GM19463 (cell line): ENCODE results near the gene MFN1.
A peak's percentile ranks its signal among the peaks of the same experiment; 100 is the strongest.
"Not testable (repeated sequence)": the region's sequence is repeated elsewhere in the genome, so short reads cannot be mapped to it uniquely, and the experiment has no call there.

Source experiments
- ATAC-seq: cut with Tn5 transposase; IDR thresholded peaks from one replicate; pipeline ENCODE4 v1.9.1; 2021; ENCODE audit warnings: mild to moderate bottlenecking, moderate library complexity; ENCODE audit not compliant: unreplicated experiment

Gene MFN1

DNA sequence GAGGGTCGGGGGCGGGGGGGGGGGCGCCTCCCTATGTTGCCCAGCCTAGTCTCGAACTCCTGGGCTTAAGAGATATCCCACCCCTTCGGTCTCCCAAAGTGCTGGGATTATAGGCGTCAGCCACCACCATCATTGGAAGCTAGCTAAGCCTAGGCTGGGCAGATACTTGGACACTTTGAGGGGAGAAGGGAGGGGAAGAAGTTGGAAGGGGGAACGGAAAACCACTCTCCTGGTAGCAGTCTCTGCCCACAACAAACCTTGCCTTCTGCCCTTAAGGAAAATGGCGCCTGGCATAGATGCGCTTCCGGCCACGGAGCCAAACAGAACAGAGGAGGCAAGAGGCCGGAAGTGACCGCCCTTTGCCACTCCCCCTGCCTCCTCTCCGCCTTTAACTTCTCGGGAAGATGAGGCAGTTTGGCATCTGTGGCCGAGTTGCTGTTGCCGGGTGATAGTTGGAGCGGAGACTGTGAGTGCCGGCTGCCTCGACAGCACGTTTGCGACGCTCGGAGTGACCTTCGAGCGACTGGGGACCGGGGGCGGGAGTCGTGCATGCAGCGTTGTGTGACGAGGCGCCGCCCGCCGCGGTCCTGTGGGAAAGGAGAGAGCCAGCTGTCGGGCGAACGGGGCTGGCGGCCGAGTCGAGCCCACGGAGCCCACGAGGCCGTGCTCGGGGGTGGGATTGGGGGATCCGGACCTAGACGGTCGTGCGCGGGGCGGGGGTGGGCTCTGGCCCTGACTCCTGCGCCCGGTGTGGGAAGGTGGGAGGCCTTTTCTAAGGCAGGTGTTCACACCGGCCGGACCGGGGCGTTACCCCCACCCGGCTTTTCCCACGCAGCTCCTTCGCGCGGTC, at the start of gene MFN1:
TSS of gene MFN1 (plus strand) at position 365 of the 850 bp plus-strand sequence. CDS start 1,143 bp downstream, outside the sequence.
- peak; percentile 93 for ATAC-seq

DNA sequence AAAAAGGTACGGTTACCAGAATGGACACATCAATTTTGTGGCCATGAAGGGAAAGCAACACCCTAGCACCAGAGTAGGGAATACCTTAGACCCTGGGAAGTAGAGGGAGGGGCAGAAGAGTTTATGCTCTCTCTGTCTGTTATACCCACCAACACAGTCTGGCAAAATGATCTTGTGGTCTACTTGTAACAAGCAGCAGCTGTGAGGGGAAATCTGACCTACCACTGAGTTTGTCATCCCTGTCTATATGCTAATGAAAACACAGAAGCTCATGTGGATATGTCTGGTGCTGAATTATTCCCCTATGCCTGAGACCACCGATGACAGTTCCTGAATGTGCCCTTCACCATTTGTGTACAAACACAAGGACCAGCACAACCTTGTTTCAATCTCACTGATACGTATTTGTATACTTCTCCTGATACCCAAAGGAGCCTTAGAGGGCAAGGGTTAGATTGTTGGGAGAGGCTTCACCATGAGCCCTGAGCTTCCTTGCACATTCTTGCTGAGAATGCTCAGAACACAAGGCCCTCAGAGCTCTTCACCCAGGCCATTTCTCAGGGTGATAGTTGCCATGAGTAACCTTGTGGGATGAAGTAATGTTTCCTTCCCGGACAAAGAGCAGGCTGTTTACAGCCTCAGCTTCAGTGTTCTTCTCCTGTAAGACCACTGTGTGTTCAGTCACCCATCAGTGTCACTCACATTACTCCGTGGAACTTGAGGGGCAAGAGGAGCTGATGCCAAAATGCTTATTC, 49.4 kb upstream of the MFN1 start:
- ATAC-seq = no peak

DNA sequence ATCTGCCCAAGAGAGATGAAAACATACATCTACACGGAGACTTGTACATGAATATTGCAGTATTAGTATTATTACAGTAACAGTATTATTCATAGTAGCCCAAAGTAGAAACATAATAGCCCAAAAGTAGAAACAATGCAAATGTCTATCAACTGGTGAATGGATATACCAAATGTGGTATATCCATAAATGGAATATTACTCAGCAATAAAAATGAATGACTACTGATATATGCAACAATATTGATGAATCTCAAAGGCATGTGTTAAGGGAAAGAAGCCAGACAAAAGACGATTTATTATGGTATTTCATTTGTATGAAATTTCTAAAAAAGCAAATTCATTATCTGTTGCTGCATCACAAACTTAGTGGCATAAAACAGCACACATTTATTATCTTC, 48.2 kb upstream of the MFN1 start:
- ATAC-seq = no peak

DNA sequence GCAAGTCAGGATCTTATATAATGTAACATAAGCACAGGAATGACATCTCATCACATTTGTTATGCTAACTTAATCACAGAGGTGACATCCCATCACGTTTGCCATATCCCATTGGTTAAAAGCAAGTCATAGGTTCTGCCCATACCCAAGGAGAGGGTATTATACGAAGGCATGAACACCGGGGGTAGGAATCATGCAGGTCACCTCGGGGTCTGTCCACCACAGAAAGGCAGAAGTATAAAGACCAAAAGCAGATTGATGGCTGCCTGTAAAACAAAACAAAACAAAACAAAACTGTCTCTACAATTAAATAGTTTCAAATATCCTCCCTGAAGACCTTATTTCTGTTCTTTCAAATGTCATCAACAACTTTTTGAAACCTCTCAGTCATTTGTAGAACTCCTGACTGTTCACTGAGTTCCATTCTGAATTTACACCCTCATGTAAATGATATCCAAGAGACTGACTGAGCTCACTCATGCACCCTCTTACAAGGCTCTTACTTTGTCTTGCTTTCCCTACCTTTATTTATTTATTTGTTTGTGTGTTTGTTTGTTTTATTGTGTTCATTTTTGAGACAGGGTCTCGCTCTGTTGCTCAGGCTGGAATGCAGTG, 47.4 kb upstream of the MFN1 start:
- peak; percentile 67 for ATAC-seq

DNA sequence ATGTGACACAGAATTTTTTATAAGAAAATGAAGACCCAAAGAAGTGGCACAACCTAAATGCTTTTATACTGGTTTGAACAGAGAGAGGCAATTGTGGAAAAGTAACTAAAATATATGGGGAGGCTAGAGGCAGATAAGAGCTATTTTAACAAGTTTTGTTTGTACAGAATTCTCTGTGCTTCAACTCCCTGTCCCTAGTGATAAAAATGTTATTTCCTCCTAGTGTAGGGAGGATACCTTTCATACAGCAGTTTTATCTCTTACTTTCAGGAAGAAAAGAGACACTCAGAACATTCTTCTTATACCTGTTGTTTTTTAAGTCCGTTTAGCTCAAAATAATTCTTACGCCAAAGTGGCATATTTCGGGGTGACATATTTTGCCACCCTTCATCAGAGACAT, 45.9 kb upstream of the MFN1 start:
- ATAC-seq = no peak

DNA sequence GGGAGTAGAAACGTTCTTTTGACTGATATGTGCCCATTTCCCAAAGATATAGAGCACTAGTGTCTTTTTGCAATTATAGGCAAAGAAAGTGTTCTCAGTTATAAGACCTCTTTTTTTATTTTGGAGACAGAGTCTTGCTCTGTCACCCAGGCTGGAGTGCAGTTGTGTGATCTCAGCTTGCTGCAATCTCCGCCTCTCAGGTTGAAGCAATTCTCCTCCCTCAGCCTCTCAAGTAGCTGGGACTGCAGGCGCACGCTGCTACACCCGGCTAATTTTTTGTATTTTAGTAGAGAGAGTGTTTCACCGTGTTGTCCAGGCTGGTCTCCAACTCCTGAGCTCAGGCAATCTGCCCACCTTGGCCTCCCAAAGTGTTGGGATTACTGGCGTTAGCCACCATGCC, 45.4 kb upstream of the MFN1 start:
- no peak for ATAC-seq

DNA sequence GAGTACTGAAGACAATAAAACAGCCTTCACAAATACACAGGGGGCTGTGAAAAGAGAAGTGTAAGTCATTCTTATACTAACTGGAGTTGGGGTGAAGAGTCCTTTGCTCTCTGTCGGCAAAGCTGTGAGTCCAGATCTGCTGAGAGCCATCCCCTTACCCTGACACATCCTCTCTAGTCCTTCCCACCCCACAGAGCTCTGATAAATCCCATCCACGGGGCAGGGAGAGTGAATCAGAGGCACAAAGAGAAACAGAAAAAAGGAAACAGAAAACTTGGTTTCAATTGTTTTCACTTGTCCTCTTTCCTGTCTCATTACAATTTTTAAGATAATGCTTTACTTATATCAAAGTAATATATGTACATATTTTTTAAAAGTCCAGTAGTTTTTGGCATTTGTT, 42.9 kb upstream of the MFN1 start:
- ATAC-seq = no peak

DNA sequence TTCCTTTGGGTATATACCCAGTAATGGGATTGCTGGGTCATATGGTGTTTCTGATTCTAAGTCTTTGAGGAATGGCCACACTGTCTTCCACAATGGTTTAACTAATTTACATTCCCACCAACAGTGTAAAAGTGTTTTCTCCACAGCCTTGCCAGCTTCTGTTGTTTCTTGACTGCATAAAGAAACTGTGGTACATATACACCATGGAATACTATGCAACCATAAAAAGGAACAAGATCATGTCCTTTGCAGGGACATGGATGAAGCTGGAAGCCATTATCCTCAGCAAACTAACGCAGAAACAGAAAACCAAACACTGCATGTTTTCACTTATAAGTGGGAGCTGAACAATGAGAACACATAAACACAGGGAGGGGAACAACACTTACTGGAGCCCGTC, 40.1 kb upstream of the MFN1 start:
- ATAC-seq = not testable (repeated sequence)

DNA sequence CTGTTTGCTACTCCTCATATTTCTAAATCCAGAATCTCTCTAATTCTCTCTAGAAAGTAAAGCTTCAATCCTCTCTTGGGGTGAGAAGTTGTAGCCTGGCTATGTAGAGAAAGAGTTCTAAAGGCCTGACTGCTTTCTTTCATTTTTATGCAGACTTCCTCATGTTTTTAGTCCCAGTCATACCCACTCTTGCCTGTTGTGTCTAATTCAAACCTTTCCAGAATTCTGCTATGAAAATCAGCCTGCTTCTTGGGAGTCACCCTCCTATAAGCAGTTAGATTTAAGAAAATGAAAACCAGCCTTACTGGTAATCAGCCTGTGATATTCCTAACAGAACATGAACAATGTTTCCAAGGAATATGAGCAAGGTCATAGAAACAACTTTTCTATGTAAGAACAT, 39.5 kb upstream of the MFN1 start:
- ATAC-seq = no peak

DNA sequence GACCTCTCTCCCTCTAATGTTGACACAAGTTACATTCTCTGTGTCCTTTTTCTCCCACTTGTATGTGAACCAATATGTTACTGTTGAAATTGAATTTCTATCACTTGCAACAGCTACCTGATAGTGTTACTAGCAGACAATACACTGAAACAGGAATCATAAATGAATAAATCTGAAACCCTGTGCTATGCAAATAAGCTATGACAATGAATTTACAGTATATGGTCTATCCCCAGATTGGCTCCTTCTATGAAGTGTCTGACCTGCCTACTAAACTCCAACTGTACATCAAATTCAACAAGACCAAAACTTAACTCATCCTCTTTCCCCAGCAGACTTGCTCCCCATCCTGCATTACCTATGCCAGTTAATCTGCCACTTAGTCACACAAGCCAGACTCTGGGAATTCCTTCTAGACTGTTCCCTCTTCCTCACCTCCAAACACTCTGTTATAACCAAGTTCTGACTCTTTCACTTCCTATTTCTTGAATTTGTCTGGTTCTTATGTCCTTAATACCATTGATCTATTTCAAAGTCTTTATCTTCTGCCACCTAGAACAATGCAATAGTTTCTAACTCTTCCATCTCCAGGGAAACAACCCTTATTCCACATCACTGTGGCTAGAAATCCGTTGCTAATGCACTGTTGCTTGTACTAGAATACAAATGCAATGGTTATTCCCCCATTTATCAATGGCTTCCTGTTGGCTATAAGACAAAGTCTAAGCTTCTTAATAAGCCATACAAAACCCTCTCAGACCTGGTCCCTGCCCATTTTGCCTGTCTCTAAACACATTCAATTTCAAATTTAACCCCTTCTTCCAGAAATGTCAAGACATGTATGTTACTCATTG, 38.1 kb upstream of the MFN1 start:
- peak; percentile 83 for ATAC-seq

DNA sequence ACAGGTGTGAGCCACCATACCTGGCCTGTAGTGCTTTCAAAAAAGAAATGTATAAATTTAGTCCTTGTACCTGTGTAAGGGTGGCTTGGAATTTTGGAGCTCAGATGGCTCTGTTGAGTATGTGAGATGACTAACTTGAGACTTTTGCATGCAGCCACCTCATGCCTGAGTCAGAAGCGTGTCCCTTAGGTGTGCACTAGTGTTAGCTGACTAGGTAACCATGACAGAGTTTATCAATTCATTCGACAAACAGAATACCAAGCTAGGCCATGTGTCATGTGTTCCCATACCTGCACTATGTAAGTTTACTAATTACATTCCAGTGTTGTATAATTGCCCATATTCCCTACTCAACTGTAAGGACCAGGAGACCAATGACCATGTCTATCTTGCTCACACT, 28.6 kb upstream of the MFN1 start:
- ATAC-seq = no peak

DNA sequence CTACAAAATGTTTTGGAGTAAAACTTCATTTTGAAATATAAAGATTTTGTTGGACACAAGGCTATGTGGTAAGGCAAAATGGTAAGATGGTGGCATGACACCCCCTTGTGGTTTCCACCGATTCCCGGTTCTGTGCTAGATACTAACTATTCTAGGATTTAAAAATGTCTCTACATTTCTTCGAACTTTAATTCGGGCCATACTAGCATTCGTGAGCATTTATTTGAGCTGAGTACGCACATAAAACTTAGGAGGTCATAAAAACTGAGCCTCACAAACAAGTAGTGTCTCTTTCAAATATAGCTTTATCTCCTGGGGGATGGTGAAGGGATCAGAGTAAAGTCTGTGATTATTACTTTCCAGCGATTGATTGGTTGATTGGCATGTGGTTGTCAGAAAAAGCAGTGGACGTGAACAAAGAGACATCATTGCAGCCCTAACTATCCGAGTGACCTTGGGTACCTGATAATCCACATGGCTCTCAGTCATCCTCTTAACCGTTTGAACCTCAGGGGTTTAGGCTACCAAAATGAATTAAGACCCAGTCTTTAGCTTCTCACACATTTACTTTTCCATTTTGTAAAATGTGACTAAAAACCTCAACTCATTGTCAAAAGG, 25.7 kb upstream of the MFN1 start:
- no peak for ATAC-seq

DNA sequence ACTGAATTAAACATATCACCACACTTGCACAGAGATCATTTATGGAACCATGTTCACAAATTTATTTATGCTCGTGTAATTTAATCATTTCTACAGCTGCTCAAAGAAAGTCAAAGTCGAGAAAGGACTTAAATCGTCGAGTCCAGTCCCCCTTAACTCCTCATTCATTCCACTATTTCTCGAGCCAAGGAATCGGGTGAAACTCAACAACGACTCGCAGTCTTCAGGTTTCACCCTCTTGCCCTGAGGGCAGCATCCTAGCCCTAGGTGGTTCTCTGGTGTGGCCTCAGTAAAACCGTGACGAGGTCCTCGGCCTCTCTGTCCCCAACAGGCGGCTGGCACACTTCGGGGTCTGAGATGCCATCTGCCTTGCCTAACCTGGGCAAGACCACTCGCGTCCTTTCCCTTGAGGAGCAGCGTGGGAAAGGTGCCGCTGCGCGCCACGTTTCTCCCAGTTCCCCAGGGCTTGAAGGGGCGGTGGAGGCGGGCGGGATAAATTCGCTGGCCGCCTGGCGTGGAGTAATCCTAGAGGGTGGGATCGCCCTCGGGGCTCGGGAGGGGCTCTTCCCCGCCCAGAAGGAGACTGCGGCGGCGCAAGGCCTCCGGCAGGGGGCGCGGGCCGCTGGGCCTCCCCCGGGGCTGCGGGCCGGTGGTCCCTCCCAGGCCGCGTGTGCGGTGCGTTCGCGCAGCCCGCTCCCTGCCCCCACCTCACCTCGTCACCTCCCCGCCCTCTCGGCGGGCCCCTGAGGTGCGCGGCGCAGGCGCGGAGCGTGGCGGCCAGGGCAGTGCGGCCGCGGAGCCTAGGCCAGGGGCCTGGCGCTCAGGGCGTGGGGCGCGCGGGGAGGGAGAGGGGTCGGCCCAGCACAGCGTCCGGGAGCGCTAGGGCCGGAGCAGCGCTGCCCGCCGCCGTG, 25.0 kb upstream of the MFN1 start, which contains the start of gene ZNF639:
TSS of gene ZNF639 (plus strand) at position 746 of the 911 bp plus-strand sequence. CDS start 5,263 bp downstream, outside the sequence.
- peak; percentile 65 for ATAC-seq

DNA sequence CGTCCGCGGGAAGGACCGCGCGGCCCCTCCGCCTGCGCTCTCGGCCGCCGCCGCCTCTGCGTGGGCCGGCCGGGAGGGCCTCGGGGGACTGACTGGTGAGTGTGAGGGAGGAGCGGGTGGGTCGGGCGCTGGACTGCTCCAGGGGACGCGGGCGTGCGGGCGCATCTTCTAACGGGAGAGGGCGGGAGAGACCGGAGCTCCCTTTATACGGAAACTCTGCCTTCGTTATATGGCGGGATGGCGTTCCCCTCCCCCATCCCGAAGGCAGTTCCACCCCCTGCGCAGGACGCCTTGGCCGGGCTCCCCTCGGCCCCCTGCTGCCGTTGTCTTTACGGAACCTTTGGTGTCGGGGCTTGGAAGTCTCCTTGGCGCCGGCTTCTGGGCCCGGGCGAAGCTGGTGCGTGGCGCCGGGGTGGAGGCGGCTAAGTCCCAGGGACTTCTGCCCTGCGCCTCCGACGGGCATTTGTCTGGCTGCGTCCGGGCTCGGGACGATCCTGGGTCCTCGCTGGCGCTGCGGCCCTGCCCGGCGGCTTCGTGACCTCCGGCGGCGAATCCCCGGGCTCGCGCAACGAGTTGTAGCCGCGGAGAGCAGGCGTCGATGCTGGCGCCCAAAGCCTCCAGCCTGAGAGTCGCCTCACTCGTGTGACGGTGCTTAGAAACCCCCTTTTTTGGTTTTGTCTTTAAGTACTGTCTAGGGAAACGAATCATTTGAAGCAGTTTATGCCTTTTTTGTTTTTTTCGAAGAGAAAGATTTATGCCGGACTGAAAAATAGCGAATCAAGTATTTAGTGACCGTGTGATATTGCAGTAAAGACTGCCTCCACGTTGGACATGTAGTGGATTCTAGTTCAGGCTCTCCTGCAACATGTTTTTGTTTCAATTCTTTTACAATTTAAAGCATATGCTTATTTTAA, 24.1 kb upstream of the MFN1 start:
- ATAC-seq = peak; percentile 36

DNA sequence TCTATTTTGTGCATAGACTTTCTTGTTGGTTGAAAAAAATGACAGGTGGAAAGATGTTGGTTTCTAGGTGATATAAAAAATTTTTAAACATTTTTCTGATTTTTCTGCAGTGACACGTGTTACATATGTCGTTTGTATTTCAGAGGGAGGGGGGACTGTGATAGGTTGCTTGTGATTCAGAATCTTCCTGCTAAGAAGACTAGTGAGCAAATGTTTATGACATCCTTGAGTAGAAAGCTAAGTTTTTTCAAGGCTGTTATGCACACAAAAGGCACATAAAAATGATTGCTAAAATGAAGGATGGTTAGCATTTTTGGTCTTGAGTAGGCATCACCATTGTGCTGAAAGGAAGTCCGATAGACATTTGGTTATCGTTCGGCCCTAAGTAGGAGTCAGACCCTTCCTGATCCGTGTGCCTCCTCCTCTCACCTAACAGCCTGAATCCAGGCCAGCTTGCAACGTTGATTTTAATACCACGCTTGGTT, 23.2 kb upstream of the MFN1 start:
- ATAC-seq = no peak

DNA sequence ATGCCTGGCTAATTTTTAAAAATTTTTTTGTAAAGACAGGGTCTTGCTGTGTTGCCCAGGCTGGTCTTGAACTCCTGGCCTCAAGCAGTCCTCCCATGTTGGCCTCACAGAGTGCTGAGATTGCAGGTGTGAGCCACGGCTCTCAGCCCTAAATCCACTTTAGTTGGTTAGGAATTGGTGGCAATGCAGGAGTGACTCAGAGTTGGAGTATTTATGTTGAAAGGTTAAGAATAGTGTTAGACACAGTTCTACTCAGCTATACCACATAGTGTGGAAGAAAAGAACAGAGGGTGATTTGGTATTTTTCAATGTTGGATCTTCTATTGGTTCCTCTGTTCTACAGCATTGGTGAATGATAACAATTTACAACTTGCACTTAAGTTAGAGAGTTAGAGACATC, 17.1 kb upstream of the MFN1 start:
- no peak for ATAC-seq

DNA sequence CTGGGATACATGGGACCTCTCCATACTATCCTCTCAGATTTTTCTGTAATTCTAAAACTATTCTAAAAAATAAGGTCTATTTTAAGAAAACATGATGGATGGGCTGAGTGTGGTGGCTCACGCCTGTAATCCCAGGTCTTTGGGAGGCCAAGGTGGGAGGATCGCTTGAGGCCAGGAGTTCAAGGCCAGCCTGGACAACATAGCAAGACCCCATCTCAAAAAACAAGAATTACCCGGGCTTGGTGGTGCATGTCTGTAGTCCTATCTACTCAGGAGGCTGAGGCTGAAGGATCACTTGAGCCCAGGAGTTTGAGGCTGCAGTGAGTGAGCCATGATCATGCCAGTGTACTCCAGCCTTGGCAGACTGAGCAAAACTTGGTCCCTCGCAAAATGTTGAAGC, 15.3 kb upstream of the MFN1 start:
- no peak for ATAC-seq

DNA sequence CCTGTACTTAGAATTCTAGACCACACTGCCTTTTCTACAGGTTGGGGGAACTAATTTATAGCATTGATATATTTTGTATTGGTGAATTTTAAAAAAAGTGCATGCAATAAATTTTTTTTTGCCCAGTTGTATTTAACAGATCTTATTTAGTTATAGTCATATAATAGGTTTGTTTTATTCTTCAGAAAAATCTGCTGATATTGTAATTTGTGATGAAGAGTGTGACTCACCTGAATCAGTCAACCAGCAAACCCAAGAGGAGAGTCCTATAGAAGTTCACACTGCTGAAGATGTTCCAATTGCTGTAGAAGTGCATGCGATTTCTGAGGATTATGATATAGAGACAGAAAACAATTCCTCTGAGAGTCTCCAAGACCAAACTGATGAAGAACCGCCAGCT, 14.4 kb upstream of the MFN1 start:
- no peak for ATAC-seq
